Measurements from ENCODE around the gene DNAH7.

GRCh38 chr2:195879153-195879552 is 189.5 kb downstream of the DNAH7 start:
- no peak for TF ChIP-seq POLR2AphosphoS5 (IDR thresholded peaks at IDR 0.05; ENCODE audit: borderline replicate concordance, low read depth, low read length)
- TF ChIP-seq EZH2 (IDR thresholded peaks at IDR 0.05): no peak
- TF ChIP-seq FOXP2 (optimal IDR thresholded peaks at IDR 0.05; ENCODE audit: control extremely low read depth, extremely low read length, insufficient read depth): no peak
